ENCODE measurements around the gene SOX8.

DNA sequence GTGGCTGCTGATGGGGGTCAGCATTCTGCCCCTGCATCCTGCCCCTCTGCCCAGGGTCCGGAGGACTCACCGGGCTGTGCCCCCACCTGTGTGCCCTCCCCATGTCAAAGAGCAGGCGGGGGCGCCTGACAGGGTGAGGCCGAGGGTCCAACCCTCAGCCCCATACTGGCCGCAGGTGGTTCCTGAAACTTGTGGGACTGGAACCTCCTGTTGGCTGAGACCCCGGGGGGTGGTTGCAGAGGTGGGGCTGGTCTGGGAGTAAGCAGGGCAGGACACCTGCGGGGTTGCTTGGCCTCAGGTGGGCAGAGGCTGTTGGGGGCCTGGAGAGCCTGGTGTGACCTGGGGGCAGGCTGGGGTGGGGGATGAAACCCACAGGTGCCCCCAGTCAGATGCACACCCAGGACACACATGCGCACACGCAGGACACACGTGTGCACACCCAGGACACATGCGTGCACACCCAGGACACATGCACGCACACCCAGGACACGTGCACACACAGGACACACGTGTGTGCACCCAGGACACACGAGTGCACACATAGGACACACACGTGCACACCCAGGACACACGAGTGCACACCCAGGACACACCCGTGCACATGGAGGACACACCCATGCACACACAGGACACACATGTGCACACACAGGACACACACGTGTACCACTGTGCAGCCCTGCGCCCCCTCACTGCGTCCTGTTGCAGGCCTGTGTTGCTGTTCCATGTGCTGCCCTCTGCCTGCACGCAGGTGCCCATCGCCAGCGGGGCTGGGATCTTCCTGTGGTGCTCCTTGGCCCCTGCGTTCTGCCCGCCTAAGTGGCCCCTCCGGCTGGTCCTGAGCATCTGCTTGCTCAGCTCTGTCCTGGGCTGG is 31.4 kb downstream of the SOX8 start:
- TF ChIP-seq POLR2A (IDR thresholded peaks at IDR 0.05): no peak
- TF ChIP-seq, protein P1, sequence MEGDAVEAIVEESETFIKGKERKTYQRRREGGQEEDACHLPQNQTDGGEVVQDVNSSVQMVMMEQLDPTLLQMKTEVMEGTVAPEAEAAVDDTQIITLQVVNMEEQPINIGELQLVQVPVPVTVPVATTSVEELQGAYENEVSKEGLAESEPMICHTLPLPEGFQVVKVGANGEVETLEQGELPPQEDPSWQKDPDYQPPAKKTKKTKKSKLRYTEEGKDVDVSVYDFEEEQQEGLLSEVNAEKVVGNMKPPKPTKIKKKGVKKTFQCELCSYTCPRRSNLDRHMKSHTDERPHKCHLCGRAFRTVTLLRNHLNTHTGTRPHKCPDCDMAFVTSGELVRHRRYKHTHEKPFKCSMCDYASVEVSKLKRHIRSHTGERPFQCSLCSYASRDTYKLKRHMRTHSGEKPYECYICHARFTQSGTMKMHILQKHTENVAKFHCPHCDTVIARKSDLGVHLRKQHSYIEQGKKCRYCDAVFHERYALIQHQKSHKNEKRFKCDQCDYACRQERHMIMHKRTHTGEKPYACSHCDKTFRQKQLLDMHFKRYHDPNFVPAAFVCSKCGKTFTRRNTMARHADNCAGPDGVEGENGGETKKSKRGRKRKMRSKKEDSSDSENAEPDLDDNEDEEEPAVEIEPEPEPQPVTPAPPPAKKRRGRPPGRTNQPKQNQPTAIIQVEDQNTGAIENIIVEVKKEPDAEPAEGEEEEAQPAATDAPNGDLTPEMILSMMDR (IDR thresholded peaks at IDR 0.05): no peak
- TF ChIP-seq EP300 (IDR thresholded peaks at IDR 0.05): no peak
